H1 (cell line): ENCODE data around the gene ZNF566. TPM values are rescaled to one million over a fixed set of nuclear protein-coding genes. Genes with fewer than 3 reads are reported as not detected.

Experiments used
- CTCF ChIA-PET: fragments of 300-600 bp; sonication (Branson Sonifier 250); formaldehyde crosslinking; loops from one replicate; lab custom pipeline; 2021; ENCODE audit not compliant: partially characterized antibody; lab: Charles Lee
- POLR2A ChIA-PET: fragments of 300-600 bp; sonication (Branson Sonifier 250); formaldehyde crosslinking; loops from one replicate; lab custom pipeline; 2021; ENCODE audit warnings: inconsistent platforms; ENCODE audit not compliant: partially characterized antibody; lab: Charles Lee
- DNase-seq, 2 experiments: peaks; one replicate each; pipeline versions ENCODE4 v3.0.0 to v3.0.0-alpha.2; 2010 to 2022; ENCODE audit warnings: low spot score in 2 of 2, low read depth in 1 of 2, mixed read lengths in 1 of 2
- FAIRE-seq: peaks from 2 replicates; lab custom pipeline; 2011; peaks lifted over from hg19 to GRCh38; lab: Jason Lieb, UNC
- H2AFZ ChIP-seq: 2 replicates; pipeline ENCODE4 v1.8.1; 2012; ENCODE audit warnings: low read length, inconsistent platforms
- H2AK5ac ChIP-seq: 2 replicates; pipeline ENCODE4 v1.6.1; 2013; ENCODE audit warnings: low read depth, low read length
- H2BK120ac ChIP-seq: replicated peaks from 2 replicates; pipeline ENCODE3; 2013; ENCODE audit warnings: low read depth, low read length, inconsistent platforms
- H2BK12ac ChIP-seq: 2 replicates; pipeline ENCODE4 v1.6.1; 2013; ENCODE audit warnings: low read depth, low read length
- H2BK15ac ChIP-seq: 2 replicates; pipeline ENCODE4 v1.6.1; 2013; ENCODE audit warnings: low read length
- H2BK20ac ChIP-seq: 2 replicates; pipeline ENCODE4 v1.6.1; 2013; ENCODE audit warnings: low read length
- H2BK5ac ChIP-seq: 2 replicates; pipeline ENCODE4 v1.6.1; 2013; ENCODE audit warnings: low read depth, low read length
- H3K14ac ChIP-seq: 2 replicates; pipeline ENCODE4 v1.6.1; 2013; ENCODE audit warnings: inconsistent platforms; ENCODE audit not compliant: insufficient read length
- H3K18ac ChIP-seq: 2 replicates; pipeline ENCODE4 v1.6.1; 2013; ENCODE audit warnings: low read length; ENCODE audit errors: extremely low read depth
- H3K23ac ChIP-seq: 2 replicates; pipeline ENCODE4 v1.6.1; 2013; ENCODE audit warnings: inconsistent platforms; ENCODE audit not compliant: insufficient read length
- H3K23me2 ChIP-seq: 2 replicates; pipeline ENCODE4 v1.6.1; 2013; ENCODE audit warnings: low read depth, low read length
- H3K27ac ChIP-seq: 2 replicates; pipeline ENCODE4 v1.6.1; 2011; ENCODE audit warnings: low read depth, low read length, inconsistent platforms
- H3K27me3 ChIP-seq, 4 experiments: replicated peaks in 1 of 4; 1 replicate in 1 of 4; 2 replicates in 3 of 4; pipeline versions ENCODE4 v1.6.1 to v1.8.1; 2011 to 2013; ENCODE audit warnings: low read length in 3 of 4, mild to moderate bottlenecking in 3 of 4, inconsistent platforms in 2 of 4, mixed read lengths in 2 of 4, moderate library complexity in 1 of 4; ENCODE audit not compliant: control insufficient read depth in 3 of 4, insufficient read depth in 3 of 4; ENCODE audit errors: extremely low read depth in 1 of 4
- H3K36me3 ChIP-seq, 4 experiments: 2 replicates each; pipeline versions ENCODE4 v1.6.1 to v1.8.1; 2011 to 2013; ENCODE audit warnings: mild to moderate bottlenecking in 4 of 4, low read length in 3 of 4, moderate library complexity in 2 of 4, control low read depth in 1 of 4, inconsistent platforms in 1 of 4; ENCODE audit not compliant: insufficient read depth in 4 of 4, control insufficient read depth in 2 of 4
- H3K4ac ChIP-seq: replicated peaks from 2 replicates; pipeline ENCODE3; 2013; ENCODE audit warnings: low read length, low read depth, mixed read lengths, inconsistent platforms; ENCODE audit not compliant: insufficient read length
- H3K4me1 ChIP-seq, 4 experiments: replicated peaks in 1 of 4; 1 replicate in 1 of 4; 2 replicates in 3 of 4; pipeline versions ENCODE4 v1.6.1 to v1.8.1; 2011 to 2013; ENCODE audit warnings: low read length in 3 of 4, inconsistent platforms in 2 of 4, mixed read lengths in 1 of 4; ENCODE audit not compliant: insufficient read depth in 4 of 4, control insufficient read depth in 3 of 4
- H3K4me2 ChIP-seq, 2 experiments: 2 replicates each; pipeline versions ENCODE4 v1.6.1 to v1.8.1; 2011 to 2013; ENCODE audit warnings: low read depth in 2 of 2, low read length in 2 of 2, control low read depth in 1 of 2, inconsistent platforms in 1 of 2, mild to moderate bottlenecking in 1 of 2; ENCODE audit not compliant: insufficient read depth in 1 of 2
- H3K4me3 ChIP-seq, 4 experiments: fragments of 200-600, 300-600 bp in 1 of 4; sonication (generic), shearing (Covaris generic), sonication (Bioruptor Twin) in 1 of 4; 2 replicates each; pipeline versions ENCODE4 v1.5.1 to v1.8.1; 2011 to 2016; ENCODE audit warnings: low read length in 4 of 4, low read depth in 3 of 4, control low read depth in 2 of 4, inconsistent platforms in 2 of 4, mild to moderate bottlenecking in 2 of 4, mixed read lengths in 1 of 4, moderate library complexity in 1 of 4; ENCODE audit not compliant: insufficient read depth in 2 of 4; ENCODE audit errors: extremely low read depth in 1 of 4
- H3K56ac ChIP-seq: replicated peaks from 2 replicates; pipeline ENCODE3; 2013; ENCODE audit warnings: low read depth, mild to moderate bottlenecking, mixed read lengths, low read length, inconsistent platforms; ENCODE audit not compliant: insufficient read length
- H3K79me1 ChIP-seq: 2 replicates; pipeline ENCODE4 v1.6.1; 2013; ENCODE audit warnings: low read depth, low read length, control low read depth
- H3K79me2 ChIP-seq, 2 experiments: 2 replicates each; pipeline versions ENCODE4 v1.6.1 to v1.8.1; 2012 to 2013; ENCODE audit warnings: low read length in 2 of 2, mild to moderate bottlenecking in 2 of 2, inconsistent platforms in 1 of 2; ENCODE audit not compliant: insufficient read depth in 2 of 2, control insufficient read depth in 1 of 2
- H3K9ac ChIP-seq, 4 experiments: replicated peaks in 1 of 4; 1 replicate in 1 of 4; 2 replicates in 3 of 4; pipeline versions ENCODE4 v1.6.1 to v1.8.1; 2011 to 2013; ENCODE audit warnings: low read depth in 3 of 4, low read length in 3 of 4, control low read depth in 2 of 4, mild to moderate bottlenecking in 2 of 4, moderate library complexity in 2 of 4, inconsistent platforms in 1 of 4; ENCODE audit errors: extremely low read depth in 1 of 4
- H3K9me3 ChIP-seq, 2 experiments: 2 replicates each; pipeline versions ENCODE4 v1.6.1 to v1.8.1; 2012 to 2013; ENCODE audit warnings: mild to moderate bottlenecking in 2 of 2, moderate library complexity in 2 of 2, control low read depth in 1 of 2, inconsistent platforms in 1 of 2, low read depth in 1 of 2, low read length in 1 of 2, mixed read lengths in 1 of 2; ENCODE audit not compliant: insufficient read depth in 2 of 2
- H4K20me1 ChIP-seq, 2 experiments: replicated peaks in 1 of 2; 2 replicates each; pipeline versions ENCODE3 to v1.8.1; 2011 to 2013; ENCODE audit warnings: inconsistent platforms in 2 of 2, low read length in 2 of 2, mild to moderate bottlenecking in 1 of 2; ENCODE audit not compliant: insufficient read depth in 2 of 2, control insufficient read depth in 1 of 2
- H4K5ac ChIP-seq: 2 replicates; pipeline ENCODE4 v1.6.1; 2013; ENCODE audit warnings: low read length, low read depth, mixed read lengths, inconsistent platforms; ENCODE audit not compliant: insufficient read length
- H4K8ac ChIP-seq: 2 replicates; pipeline ENCODE4 v1.8.0; 2013; ENCODE audit warnings: mild to moderate bottlenecking, moderate library complexity, low read length, inconsistent platforms; ENCODE audit not compliant: insufficient read depth; ENCODE audit errors: extremely low read depth
- H4K91ac ChIP-seq: replicated peaks from 2 replicates; pipeline ENCODE3; 2013; ENCODE audit warnings: low read length, mixed read lengths, inconsistent platforms; ENCODE audit not compliant: insufficient read length
- CBX5 ChIP-seq: fragments of 300-800, 300-1000 bp; sonication (generic); IDR thresholded peaks from 2 replicates; pipeline ENCODE4 v1.7.1; 2016; ENCODE audit warnings: antibody characterized with exemption, low read length, low read depth
- MAFK ChIP-seq: IDR thresholded peaks from 2 replicates; pipeline ENCODE4 v1.6.1; 2012; ENCODE audit warnings: low read depth, mild to moderate bottlenecking, improper control_type of control experiment, low read length
- SIN3A ChIP-seq, 2 experiments: IDR thresholded peaks in 1 of 2; conservative IDR thresholded peaks in 1 of 2; 2 replicates each; pipeline ENCODE4 v1.6.1; 2011 to 2012; ENCODE audit warnings: low read length in 2 of 2, improper control_type of control experiment in 1 of 2, low read depth in 1 of 2, mild to moderate bottlenecking in 1 of 2
- TAF1 ChIP-seq: IDR thresholded peaks from 2 replicates; pipeline ENCODE4 v1.6.1; 2011; ENCODE audit warnings: mild to moderate bottlenecking, low read depth, low read length
- TEAD4 ChIP-seq: IDR thresholded peaks from 2 replicates; pipeline ENCODE4 v1.6.1; 2012; ENCODE audit warnings: low read depth, low read length, inconsistent platforms, mixed read lengths
- WGBS, 2 experiments: shearing (Covaris generic) in 1 of 2; methylation state at CpG; one replicate each; pipeline versions ENCODE4 v1.1.6 to v1.1.7; 2013 to 2015; ENCODE audit warnings: low lambda C conversion rate in 2 of 2, mixed read lengths in 2 of 2, inconsistent platforms in 1 of 2, low coverage in 1 of 2, missing lambda C conversion rate in 1 of 2; ENCODE audit not compliant: insufficient replicate concordance in 2 of 2, insufficient coverage in 1 of 2, insufficient read length in 1 of 2; ENCODE audit errors: extremely low coverage in 1 of 2, missing lambda C conversion rate in 1 of 2; 5-methylcytosine and 5-hydroxymethylcytosine counted together
- polyA plus RNA-seq, 7 experiments: library from polyadenylated mRNA; depleted of rRNA in 3 of 7; stranded (reverse) in 5 of 7; unstranded in 2 of 7; fragments of >200 nt in 5 of 7; fragments of 200-250 nt in 2 of 7; gene quantifications; 1 replicate in 5 of 7; 2 replicates in 1 of 7; 4 replicates in 1 of 7; pipeline versions ENCODE4 v1.2.1 to v1.2.3, GENCODE V29; 2011 to 2013; ENCODE audit warnings: missing spikeins in 2 of 7, mixed read lengths in 2 of 7
- total RNA-seq: library from RNA; stranded (reverse); fragmentation: NEBNext Ultra II Directional; extraction: Animal tissue kit (Norgen Biotek cat#: 25700); gene quantifications from 2 replicates; pipeline ENCODE4 v1.2.1, GENCODE V29; 2021
- TF ChIP-seq, protein P1 (sequence below): IDR thresholded peaks from 2 replicates; pipeline ENCODE4 v1.6.1; 2012; ENCODE audit warnings: inconsistent platforms
- TF ChIP-seq, protein P2 (sequence below), 3 experiments: IDR thresholded peaks; 1 replicate in 2 of 3; 2 replicates in 1 of 3; pipeline versions ENCODE4 v1.5.1 to v1.6.1; 2011; ENCODE audit warnings: low read length in 3 of 3, mild to moderate bottlenecking in 3 of 3, inconsistent platforms in 2 of 3, low read depth in 1 of 3, moderate library complexity in 1 of 3; ENCODE audit not compliant: insufficient read depth in 1 of 3; ENCODE audit errors: control extremely low read depth in 1 of 3

Gene ZNF566
- total and polyA plus RNA-seq, 2 of the 8 experiments (the other 6 are each of a cell fraction or from before 2014, with no cell fraction given) = 6.9 to 16.6 TPM

DNA sequence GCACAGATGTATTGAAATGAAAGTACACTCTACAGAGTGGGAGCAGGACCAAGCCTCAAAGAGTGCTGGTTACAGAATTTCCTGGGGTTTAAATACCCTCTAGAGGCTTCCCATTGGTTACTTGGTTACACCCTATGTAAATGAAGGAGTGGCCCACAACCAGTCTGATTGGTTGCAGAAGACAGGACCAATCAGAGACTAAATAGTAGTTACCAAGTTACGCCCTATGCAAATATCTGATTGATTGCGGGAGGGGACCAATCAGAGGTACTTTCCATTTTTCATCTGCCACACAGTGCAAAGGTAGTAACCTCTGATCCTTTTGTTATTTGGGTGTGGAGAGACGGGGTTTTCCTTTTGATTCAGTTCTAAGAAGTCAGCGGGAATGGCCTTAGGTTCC, 65.4 kb downstream of the ZNF566 start:
- Histone ChIP-seq H3K9me3 (no peaks in the 10 kb centered on the region), H3K4ac (no peak overlapping the region), H2AFZ (no peak overlapping the region), H3K27ac (no peak overlapping the region), H3K9ac (no peak overlapping the region), H4K91ac (no peak overlapping the region), H4K8ac (no peak overlapping the region), H3K4me1 (no peaks in the 10 kb centered on the region), H3K79me1 (no peaks in the 10 kb centered on the region), H2BK12ac (no peak overlapping the region), H3K23me2 (no peaks in the 10 kb centered on the region; the same call in 1 of the 2 replicates), H3K14ac (no peak overlapping the region), H3K56ac (no peak overlapping the region), H3K36me3 (no peaks in the 10 kb centered on the region), H2BK120ac (no peak overlapping the region), H2AK5ac (no peak overlapping the region), H3K27me3 (peaks cover 0 to 31% (median 11%) of the 10 kb centered on the region in 4 experiments; a peak in 5 of 7 replicates), H2BK15ac (no peak overlapping the region), H3K23ac (no peak overlapping the region), H3K18ac (no peak overlapping the region), H3K4me2 (no peak overlapping the region), H3K4me3 (no peak overlapping the region), H3K79me2 (no peaks in the 10 kb centered on the region), H4K5ac (no peak overlapping the region), H2BK5ac (no peak overlapping the region), H4K20me1 (no peaks in the 10 kb centered on the region), H2BK20ac (no peak overlapping the region)
- POLR2A ChIA-PET = interaction anchor here (1.3 kb wide), 1 partner anchor 65 kb away, joined by 5 read pairs; the partner anchor contains the start of gene ZNF566
- DNase-seq (no peak), FAIRE-seq (no peak)
- CTCF ChIA-PET = no interaction called here
- TF ChIP-seq, protein P1, sequence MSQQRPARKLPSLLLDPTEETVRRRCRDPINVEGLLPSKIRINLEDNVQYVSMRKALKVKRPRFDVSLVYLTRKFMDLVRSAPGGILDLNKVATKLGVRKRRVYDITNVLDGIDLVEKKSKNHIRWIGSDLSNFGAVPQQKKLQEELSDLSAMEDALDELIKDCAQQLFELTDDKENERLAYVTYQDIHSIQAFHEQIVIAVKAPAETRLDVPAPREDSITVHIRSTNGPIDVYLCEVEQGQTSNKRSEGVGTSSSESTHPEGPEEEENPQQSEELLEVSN = no peak
- TF ChIP-seq CBX5 = no peak
- no peak for TF ChIP-seq TEAD4
- no peak for TF ChIP-seq SIN3A (conservative IDR thresholded peaks at IDR 0.05 in 1 of 2, IDR thresholded peaks at IDR 0.05 in 1 of 2; ENCODE audit: low read depth in 1 of 2, low read length in 2 of 2)
- no peak for TF ChIP-seq TAF1
- TF ChIP-seq MAFK = no peak
- TF ChIP-seq, protein P2, sequence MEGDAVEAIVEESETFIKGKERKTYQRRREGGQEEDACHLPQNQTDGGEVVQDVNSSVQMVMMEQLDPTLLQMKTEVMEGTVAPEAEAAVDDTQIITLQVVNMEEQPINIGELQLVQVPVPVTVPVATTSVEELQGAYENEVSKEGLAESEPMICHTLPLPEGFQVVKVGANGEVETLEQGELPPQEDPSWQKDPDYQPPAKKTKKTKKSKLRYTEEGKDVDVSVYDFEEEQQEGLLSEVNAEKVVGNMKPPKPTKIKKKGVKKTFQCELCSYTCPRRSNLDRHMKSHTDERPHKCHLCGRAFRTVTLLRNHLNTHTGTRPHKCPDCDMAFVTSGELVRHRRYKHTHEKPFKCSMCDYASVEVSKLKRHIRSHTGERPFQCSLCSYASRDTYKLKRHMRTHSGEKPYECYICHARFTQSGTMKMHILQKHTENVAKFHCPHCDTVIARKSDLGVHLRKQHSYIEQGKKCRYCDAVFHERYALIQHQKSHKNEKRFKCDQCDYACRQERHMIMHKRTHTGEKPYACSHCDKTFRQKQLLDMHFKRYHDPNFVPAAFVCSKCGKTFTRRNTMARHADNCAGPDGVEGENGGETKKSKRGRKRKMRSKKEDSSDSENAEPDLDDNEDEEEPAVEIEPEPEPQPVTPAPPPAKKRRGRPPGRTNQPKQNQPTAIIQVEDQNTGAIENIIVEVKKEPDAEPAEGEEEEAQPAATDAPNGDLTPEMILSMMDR (IDR thresholded peaks at IDR 0.05; ENCODE audit: control extremely low read depth in 1 of 3, insufficient read depth in 1 of 3, low read depth in 1 of 3, low read length in 3 of 3) = no peak
- WGBS, 2 experiments = 91% methylated on average over 4 of the region's 4 CpGs; no CpG with 5 or more reads in 1 of the 2 experiments
